GM12892 (cell line): Measurements from ENCODE around the gene DNMT3A.

Source experiments
- DNase-seq: peaks from one replicate; pipeline ENCODE4 v3.0.0; 2011; ENCODE audit not compliant: insufficient read length
- FAIRE-seq: peaks from 2 replicates; lab custom pipeline; 2011; peaks lifted over from hg19 to GRCh38; lab: Jason Lieb, UNC
- POLR2A ChIP-seq: IDR thresholded peaks from 2 replicates; pipeline ENCODE4 v1.6.1; 2011; ENCODE audit warnings: low read depth, low read length, control low read depth
- POLR2AphosphoS5 ChIP-seq: IDR thresholded peaks from 2 replicates; pipeline ENCODE4 v1.6.1; 2011; ENCODE audit warnings: low read depth, low read length, control low read depth
- TAF1 ChIP-seq: IDR thresholded peaks from 2 replicates; pipeline ENCODE4 v1.6.1; 2011; ENCODE audit warnings: low read depth, mild to moderate bottlenecking, control low read depth, low read length, borderline replicate concordance

The DNMT3A gene

GRCh38 chr2:25268139-25268538 is 73.6 kb downstream of the DNMT3A start:
- FAIRE-seq (no peak), DNase-seq (no peak)
- TF ChIP-seq POLR2AphosphoS5 (no peak), POLR2A (no peak), TAF1 (no peak)

DNA sequence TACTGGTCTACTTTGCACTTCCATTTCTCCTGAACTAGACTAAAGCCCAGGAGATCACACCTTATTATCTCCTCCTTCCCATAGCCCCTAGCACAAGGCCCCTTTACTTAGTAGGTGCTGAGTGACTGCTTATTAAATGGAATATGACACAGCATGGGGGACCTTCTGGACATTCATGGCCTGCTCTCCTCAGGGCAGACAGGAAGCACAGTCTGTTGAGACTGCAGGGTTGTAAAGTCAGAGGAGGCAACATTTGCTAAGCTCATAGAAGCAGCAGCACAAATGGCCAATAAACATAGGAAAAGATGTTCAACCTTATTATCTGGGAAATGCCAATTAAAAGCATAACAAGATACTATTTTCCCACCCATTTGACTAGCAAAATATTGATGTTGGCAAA is 75.3 kb downstream of the DNMT3A start:
- TF ChIP-seq POLR2AphosphoS5 (no peak), POLR2A (no peak)
- DNase-seq (no peak), FAIRE-seq (no peak)

DNA sequence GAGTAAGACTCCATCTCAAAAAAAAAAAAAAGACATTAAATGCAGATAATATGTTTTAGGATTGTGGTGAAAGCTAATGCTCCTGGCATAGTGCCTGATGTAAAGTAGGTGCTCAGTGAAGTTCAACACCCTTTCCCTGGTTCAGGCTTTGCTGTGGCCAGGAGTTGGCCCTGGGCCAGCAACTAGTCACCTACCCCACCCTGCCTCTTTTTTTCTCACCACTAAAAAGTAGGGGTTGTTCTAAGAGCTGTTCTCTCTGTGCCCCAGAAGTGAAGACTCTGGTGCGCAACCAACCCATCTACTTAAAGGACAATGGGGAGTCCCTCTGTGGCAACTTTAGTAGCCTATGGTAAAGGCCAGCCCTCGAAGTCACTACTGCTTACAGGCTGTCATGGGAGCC is 75.9 kb downstream of the DNMT3A start:
- DNase-seq (no peak), FAIRE-seq (no peak)
- TF ChIP-seq TAF1 (no peak), POLR2AphosphoS5 (no peak), POLR2A (no peak)

DNA sequence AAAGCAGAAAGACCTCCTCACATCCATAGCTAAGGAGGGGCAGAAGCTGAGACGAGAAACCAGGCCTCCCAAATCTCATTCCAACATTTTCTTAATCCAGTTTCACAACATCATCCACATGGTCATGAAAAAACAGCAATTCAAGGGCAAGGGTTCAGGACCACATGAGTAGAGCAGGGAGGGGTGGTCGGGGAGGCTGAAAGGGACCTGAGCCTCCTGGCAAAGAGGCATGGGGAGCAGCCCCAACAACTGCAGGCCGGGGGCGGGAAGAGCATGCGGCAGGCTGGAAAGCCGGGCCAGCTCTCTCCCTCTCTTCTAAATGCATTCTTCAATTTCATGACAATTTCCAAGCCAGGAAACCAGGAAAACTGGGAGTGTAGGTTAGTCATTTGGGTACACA is 76.7 kb downstream of the DNMT3A start:
- TF ChIP-seq TAF1 (no peak), POLR2AphosphoS5 (no peak), POLR2A (no peak)
- DNase-seq (no peak), FAIRE-seq (no peak)

GRCh38 chr2:25262288-25262687 is 79.4 kb downstream of the DNMT3A start:
- FAIRE-seq (no peak), DNase-seq (no peak)

DNA sequence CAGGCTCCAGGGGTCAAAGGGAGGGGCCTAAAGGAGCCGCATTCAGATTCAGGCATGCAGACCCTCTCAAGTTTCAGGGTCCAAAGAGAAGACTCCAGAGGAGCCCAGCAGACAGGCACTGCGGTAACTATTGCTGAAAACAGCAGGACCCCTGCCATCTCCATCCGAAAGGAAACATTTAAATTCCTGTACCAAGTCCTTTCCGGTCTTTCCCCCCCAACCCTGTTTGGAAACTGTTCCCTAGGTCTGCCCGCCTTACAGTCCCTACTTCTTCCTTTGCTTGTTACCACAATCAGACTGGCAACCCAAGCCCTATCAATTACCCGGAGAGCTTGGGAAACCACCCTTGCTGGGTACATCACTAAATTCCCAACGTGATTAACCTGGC is 82.0 kb downstream of the DNMT3A start:
- FAIRE-seq = no peak
- DNase-seq = no peak
- TF ChIP-seq POLR2AphosphoS5 = no peak
- TF ChIP-seq TAF1 = no peak
- no peak for TF ChIP-seq POLR2A

More at GRCh38 chr2:25262288-25262687, 79.4 kb downstream of the DNMT3A start:
- TF ChIP-seq POLR2A = no peak
- TF ChIP-seq POLR2AphosphoS5 = no peak
- no peak for TF ChIP-seq TAF1

DNA sequence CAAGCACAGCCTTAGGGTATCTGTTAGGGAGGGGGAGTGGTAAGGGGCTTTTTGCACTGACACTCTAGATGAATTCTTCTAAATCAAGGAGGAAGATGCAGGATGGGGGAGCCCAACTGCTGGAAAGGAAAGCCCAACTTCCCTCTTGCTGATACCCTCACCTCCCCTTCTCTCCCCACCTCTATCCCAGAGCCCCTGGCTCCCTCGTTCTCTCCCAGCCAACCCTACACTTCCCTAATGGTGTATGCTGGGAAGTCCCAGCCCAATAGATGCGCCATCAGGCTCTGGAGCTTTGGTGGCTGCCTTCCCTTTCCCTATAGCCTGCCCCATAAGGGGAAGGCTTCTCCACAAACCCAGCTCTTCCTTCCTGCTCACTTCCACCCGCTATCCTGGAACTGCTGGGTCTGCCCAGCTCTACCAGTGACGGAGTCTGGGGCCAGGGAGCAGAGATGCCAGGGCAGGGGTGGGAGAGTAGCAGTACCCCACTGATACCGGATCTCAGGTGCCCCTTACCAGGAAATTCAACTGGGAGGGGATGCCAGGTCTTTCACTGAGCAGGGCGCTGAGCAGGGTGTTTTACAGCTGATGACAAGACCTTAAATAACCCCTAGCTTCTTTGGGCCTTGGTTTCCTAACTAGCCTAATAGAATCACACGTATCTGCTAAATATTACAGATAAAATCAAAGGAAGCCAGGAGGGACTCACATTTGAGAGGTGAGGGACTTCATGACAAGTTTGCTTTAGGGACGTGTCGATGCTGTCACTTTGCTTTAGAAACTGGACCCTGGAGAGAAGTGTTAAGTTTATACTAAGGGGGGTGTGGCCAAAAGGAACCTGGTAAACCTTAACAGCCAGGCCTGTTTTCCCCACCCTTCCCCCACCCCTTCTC is 82.6 kb downstream of the DNMT3A start:
- no peak for TF ChIP-seq POLR2A
- no peak for TF ChIP-seq TAF1
- TF ChIP-seq POLR2AphosphoS5 = no peak
- FAIRE-seq = no peak
- DNase-seq = no peak

GRCh38 chr2:25257931-25258846 is 83.5 kb downstream of the DNMT3A start:
- DNase-seq (no peak), FAIRE-seq (no peak)
- TF ChIP-seq POLR2A (no peak), TAF1 (no peak), POLR2AphosphoS5 (no peak)

DNA sequence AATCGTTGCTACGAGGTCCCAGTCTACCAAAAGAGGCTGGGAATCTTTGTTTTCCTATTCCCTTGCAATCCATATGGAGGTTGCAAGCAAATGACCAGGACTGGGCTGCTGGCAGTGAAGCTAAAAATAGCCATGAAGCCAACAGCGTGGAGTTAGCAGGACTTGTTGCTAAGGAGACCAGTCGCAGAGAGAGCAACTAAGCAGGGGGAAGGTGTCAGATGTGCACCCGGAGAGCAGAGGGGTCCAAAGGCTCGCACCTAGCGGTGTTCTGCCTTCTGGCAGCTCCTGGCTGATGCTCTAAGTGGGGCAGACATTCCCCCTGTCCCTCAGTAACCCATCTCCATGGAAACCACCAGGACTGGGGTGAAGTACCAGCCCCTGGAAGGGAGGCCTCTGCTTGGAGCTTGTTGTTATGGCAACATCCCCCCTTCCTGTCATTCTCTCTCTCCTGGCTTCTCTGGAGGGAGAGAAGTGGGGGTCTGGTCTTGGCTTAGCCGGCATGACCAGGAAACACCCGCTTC is 84.6 kb downstream of the DNMT3A start:
- FAIRE-seq (no peak), DNase-seq (no peak)
- TF ChIP-seq TAF1 = no peak
- no peak for TF ChIP-seq POLR2AphosphoS5
- TF ChIP-seq POLR2A = no peak

DNA sequence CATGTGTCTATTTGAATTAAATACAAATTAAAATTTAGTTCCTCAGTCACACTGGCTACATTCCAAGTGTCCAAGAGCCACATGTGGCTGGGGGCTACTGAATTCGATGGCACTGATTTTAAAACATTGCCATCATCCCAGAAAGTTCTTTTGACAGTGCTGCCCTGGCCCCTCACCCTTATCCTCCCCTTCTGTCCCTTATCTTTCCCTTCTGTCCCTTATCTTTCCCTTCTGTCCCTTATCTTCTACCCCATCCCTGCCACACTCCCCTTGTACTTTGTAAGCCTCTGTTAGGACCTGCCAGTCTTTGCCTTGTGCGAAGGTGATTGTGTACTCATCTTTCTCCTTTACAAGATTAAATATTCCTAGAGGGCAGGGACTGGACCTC is 85.2 kb downstream of the DNMT3A start:
- TF ChIP-seq POLR2AphosphoS5 = no peak
- FAIRE-seq (no peak), DNase-seq (no peak)

- TF ChIP-seq POLR2AphosphoS5 = no peak
- TF ChIP-seq POLR2A = no peak
- no peak for TF ChIP-seq TAF1
- DNase-seq = no peak
- no peak for FAIRE-seq
Measured at GRCh38 chr2:25255745-25256487, 85.8 kb downstream of the DNMT3A start.
